ENCODE results near the gene MYRFL. TPM values are rescaled to one million over a fixed set of nuclear protein-coding genes. Genes with fewer than 3 reads are reported as not detected.

MYRFL gene
- total RNA-seq, 1 experiment from 2014 or later: 1.3 TPM

- ChIA-PET CTCF (interaction anchor here (0.7 to 2.5 kb wide), 3 partner anchors 484 to 838 kb away, joined by 3 to 7 read pairs (median 3); partner anchors contain the start of gene KCNMB4), POLR2A (no interaction called here)
- no peak overlapping the region for H3K4me3 Mint-ChIP-seq
- ATAC-seq (no peak), DNase-seq (ENCODE audit: low spot score) (no peak)
- H3K4me1 Mint-ChIP-seq: peaks cover 17% of the 10 kb centered on the region
- no peaks in the 10 kb centered on the region for H3K27me3 Mint-ChIP-seq (ENCODE audit: low read depth)
- no peaks in the 10 kb centered on the region for H3K36me3 Mint-ChIP-seq
- TF ChIP-seq IRF1 (CRISPR knock-in tag; IDR thresholded peaks at IDR 0.05) (no peak), FOXP4 (CRISPR knock-in tag; IDR thresholded peaks at IDR 0.05) (no peak), MAX (CRISPR knock-in tag; IDR thresholded peaks at IDR 0.05) (no peak), NR3C1 (CRISPR knock-in tag; conservative IDR thresholded peaks at IDR 0.05; ENCODE audit: low read depth) (no peak), SP1 (CRISPR knock-in tag; conservative IDR thresholded peaks at IDR 0.05) (no peak), IRF2 (CRISPR knock-in tag; IDR thresholded peaks at IDR 0.05; ENCODE audit: borderline replicate concordance, low read depth) (no peak), ZNF263 (CRISPR knock-in tag; IDR thresholded peaks at IDR 0.05; ENCODE audit: low read depth) (no peak), CTCF (IDR thresholded peaks at IDR 0.05) (no peak), TEAD4 (CRISPR knock-in tag; IDR thresholded peaks at IDR 0.05) (no peak), EMX1 (CRISPR knock-in tag; IDR thresholded peaks at IDR 0.05) (no peak), ETV6 (CRISPR knock-in tag; IDR thresholded peaks at IDR 0.05) (no peak), PRRX2 (CRISPR knock-in tag; IDR thresholded peaks at IDR 0.05) (no peak), ZNF671 (CRISPR knock-in tag; IDR thresholded peaks at IDR 0.05) (no peak), TEAD1 (CRISPR knock-in tag; IDR thresholded peaks at IDR 0.05) (no peak), NR1H2 (CRISPR knock-in tag; IDR thresholded peaks at IDR 0.05) (no peak), CREM (CRISPR knock-in tag; IDR thresholded peaks at IDR 0.05) (no peak), PREB (CRISPR knock-in tag; IDR thresholded peaks at IDR 0.05; ENCODE audit: borderline replicate concordance) (no peak), FOXP1 (CRISPR knock-in tag; IDR thresholded peaks at IDR 0.05; ENCODE audit: borderline replicate concordance) (no peak)
- no peak overlapping the region for H3K27ac Mint-ChIP-seq
- peaks cover 4% of the 10 kb centered on the region for H3K9me3 Mint-ChIP-seq
Measured at GRCh38 chr12:69881771-69882170, 56.7 kb downstream of the MYRFL start.

GRCh38 chr12:69884386-69884785 lies 59.4 kb downstream of the MYRFL start:
- H3K4me3 Mint-ChIP-seq: no peak overlapping the region

More at GRCh38 chr12:69884386-69884785, 59.4 kb downstream of the MYRFL start:
- ATAC-seq (no peak), DNase-seq (ENCODE audit: low spot score) (no peak)
- ChIA-PET CTCF (interaction anchor here (1.2 to 2.2 kb wide), 3 partner anchors 10 to 693 kb away, joined by 4 to 9 read pairs (median 8); no protein-coding TSS in a partner anchor), POLR2A (interaction anchor here (0.9 kb wide), 1 partner anchor 10 kb away, joined by 3 read pairs; no protein-coding TSS in a partner anchor)
- Mint-ChIP-seq H3K36me3 (no peaks in the 10 kb centered on the region), H3K4me1 (peaks cover 17% of the 10 kb centered on the region), H3K27ac (no peak overlapping the region), H3K27me3 (ENCODE audit: low read depth) (no peaks in the 10 kb centered on the region), H3K9me3 (peaks cover 4% of the 10 kb centered on the region)
- no peak for TF ChIP-seq HMGA2 (CRISPR knock-in tag; IDR thresholded peaks at IDR 0.05)
- no peak for TF ChIP-seq SMAD4 (CRISPR knock-in tag; IDR thresholded peaks at IDR 0.05)
- TF ChIP-seq ETV6 (CRISPR knock-in tag; IDR thresholded peaks at IDR 0.05): no peak
- TF ChIP-seq ZNF512 (CRISPR knock-in tag; IDR thresholded peaks at IDR 0.05; ENCODE audit: borderline replicate concordance): no peak
- TF ChIP-seq ATF1 (CRISPR knock-in tag; IDR thresholded peaks at IDR 0.05): no peak
- TF ChIP-seq JAZF1 (CRISPR knock-in tag; IDR thresholded peaks at IDR 0.05): no peak
- no peak for TF ChIP-seq FOXJ3 (CRISPR knock-in tag; IDR thresholded peaks at IDR 0.05; ENCODE audit: borderline replicate concordance)
- TF ChIP-seq ERG (CRISPR knock-in tag; IDR thresholded peaks at IDR 0.05): no peak
- no peak for TF ChIP-seq IRF1 (CRISPR knock-in tag; IDR thresholded peaks at IDR 0.05)
- TF ChIP-seq RORB (CRISPR knock-in tag; IDR thresholded peaks at IDR 0.05): no peak
- TF ChIP-seq MXD4 (CRISPR knock-in tag; IDR thresholded peaks at IDR 0.05; ENCODE audit: borderline replicate concordance): no peak

Data from WTC11 (cell line).